HG02798 (cell line): ENCODE results near the gene STAMBPL1.

Experiments used
- ATAC-seq: cut with Tn5 transposase; IDR thresholded peaks from one replicate; pipeline ENCODE4 v1.9.1; 2021; ENCODE audit warnings: mild to moderate bottlenecking; ENCODE audit not compliant: unreplicated experiment, poor library complexity

STAMBPL1 gene

GRCh38 chr10:88889559-88890337 is 9.7 kb downstream of the STAMBPL1 start:
- ATAC-seq: peak; percentile 71

DNA sequence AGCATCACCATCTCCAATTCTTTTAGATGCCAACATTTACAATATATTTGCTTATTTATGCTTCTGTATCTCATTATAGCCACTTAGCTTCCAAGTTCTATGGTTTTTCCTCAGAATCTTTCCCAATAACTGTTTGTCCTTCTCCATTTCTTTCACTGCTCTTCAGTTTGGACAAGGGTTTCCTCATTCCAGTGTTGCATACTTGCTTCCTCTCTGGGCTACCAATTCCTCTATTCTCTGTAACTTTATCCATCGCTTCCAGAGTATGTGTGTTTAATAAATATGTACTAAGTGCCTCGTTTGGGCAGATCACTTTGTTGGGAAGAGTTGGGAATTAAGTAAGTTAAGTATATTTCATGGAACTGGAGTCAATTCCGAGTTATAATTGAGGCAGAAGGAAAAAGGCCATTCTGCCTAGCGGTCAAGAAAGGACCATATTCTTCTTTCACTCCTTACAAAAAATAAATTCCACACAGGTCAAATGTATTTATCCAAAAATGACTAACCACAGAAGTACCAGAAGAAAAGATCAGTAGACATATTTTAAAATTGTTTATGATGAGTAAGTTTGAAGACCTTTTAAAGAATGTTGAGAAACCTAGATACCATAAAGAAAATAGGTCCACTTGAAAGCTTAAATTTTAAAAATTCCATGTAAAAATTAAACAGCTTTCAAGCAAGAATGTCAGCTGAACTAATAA is 10.8 kb downstream of the STAMBPL1 start:
- ATAC-seq: no peak

- no peak for ATAC-seq
Measured at GRCh38 chr10:88892222-88892967, 12.3 kb downstream of the STAMBPL1 start.

DNA sequence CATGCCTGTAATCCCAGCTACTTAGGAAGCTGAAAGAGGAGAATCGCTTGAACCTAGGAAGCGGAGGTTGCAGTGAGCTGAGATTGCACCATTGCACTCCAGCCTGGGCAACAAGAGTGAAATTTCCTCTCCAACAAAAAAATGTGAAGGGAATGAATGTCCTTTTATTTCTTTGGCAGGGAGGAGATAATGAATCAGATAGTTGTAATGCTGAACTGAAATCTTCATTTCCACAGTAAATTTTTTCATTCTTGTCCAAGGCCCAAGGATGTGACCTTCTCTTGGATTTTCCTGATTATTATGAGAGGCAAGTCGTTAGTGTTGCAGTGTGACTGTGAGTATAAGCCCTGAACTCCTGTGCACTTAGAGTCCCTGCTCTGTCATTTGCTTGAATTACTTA is 13.6 kb downstream of the STAMBPL1 start:
- no peak for ATAC-seq

DNA sequence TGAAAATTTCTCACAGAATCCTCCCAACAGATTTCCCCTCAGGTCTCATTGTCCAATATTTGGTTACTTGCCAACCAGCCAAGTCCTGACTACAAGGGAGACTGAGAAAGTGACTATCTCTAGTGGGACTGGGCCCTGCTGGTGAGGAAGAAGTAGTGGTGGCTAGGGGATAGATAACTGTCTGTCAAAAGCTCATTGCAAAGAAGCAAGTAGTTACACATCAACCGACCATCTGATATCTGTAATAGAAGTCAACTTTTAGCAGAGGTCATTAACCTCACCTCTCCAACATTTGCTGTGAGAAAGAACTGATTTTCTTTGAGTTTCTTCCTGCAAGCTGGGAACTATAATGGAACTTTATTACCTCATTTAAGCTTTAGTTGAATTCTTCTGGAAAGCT is 15.2 kb downstream of the STAMBPL1 start:
- no peak for ATAC-seq

GRCh38 chr10:88896372-88896993 is 16.4 kb downstream of the STAMBPL1 start:
- no peak for ATAC-seq

DNA sequence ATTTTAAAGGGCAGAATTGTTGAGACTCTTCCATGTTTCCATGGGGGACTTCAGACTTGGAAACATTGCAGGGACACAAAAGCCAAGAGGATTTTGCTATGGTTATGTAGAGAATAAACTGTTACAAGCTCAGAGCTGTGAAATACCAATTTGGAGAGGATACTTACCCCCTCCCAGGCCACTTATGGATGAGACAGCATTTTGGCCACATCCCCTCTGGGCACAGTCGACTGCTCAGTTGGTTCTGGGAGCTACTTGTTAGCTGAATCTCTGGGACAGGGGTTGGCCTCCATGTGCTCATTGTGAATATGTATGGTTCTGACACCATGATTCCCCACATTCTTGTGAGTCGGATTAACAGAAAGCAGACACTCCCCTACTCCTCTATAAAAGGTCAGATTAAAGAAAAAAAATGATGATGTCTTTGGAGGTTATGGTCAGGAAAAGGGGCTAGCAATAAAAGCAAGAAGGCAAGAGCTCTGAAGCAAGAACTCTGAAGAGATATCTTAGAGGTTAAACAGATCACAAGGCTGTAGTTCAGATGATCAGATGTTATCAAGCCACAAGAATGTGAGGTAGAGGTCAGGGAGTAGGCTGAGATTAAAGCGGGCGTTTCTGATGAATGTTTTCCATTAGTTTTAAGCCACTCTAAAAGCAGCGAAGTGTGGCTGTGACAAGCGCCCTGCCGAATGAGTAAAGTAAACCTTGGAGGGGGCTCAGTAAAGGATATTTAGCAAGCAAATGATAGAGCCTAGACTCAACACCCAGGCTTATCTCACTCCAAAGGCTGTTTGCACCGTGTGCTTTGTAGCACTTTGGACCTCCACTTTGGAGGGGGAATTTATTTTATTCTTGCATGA is 17.2 kb downstream of the STAMBPL1 start:
- no peak for ATAC-seq

- ATAC-seq: no peak
Measured at GRCh38 chr10:88898727-88899126, 18.7 kb downstream of the STAMBPL1 start.

- ATAC-seq: no peak
Measured at GRCh38 chr10:88899886-88900285, 19.8 kb downstream of the STAMBPL1 start.

GRCh38 chr10:88901206-88901983 is 21.4 kb downstream of the STAMBPL1 start:
- peak; percentile 80 for ATAC-seq

- ATAC-seq: peak; percentile 37
Measured at GRCh38 chr10:88901984-88902789, 22.1 kb downstream of the STAMBPL1 start.

DNA sequence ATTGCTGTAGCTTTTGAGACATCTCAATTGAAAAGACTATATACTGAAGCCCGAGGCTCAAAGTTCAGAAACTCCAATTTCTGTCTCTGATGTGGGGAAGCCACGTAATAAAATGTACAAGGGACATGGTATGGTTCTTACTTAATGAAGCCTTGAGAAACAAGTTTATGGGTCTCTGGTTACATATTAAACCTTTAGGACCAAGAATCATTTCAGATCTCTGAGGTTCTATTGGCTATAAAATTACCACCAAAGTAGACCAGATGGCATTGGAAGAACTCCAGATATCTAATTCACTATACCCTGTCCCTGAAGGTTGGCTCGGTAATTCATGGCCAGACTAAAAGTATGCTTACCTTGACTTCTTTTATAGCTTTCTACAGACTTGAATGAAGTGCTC is 23.7 kb downstream of the STAMBPL1 start:
- ATAC-seq: no peak

GRCh38 chr10:88906921-88907320 is 26.9 kb downstream of the STAMBPL1 start:
- no peak for ATAC-seq

GRCh38 chr10:88908194-88908593 is 28.1 kb downstream of the STAMBPL1 start:
- no peak for ATAC-seq

DNA sequence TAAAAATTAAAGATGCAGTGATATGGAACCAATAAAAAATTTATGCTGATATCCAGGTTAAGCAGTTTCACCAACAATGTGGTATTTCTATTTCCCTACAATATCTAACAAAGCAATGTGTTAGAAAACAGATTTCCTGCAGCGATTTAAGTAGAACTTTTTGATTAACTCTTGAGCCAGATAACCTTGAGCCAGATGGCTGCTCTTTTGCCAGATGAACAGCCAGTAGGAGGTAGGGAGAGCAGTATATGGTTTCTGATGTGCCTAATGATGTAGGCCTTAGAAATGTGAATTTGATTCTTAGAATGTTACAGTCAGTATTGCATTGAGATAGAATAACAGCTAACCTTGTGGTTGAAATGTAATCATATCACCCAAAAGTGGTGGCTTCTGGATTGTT is 31.1 kb downstream of the STAMBPL1 start:
- ATAC-seq: no peak

DNA sequence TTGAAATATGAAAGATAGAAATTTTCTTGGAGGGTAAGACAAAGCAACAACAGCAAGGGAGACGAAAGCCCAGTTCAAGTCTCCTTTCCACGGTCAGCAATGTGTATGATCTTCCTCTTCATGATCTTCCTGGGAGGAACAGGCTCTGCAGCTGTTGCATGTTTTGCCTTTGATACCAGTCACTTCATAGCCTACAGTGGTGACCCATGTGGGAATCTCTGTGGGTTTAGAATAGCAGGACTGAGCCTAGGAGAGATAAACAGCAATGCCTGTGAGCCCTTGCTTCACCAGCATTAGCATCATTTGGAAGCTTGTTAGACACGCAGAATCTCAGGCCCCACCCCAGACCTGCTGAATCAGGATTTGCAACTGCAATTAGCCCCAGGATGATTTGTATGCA is 31.8 kb downstream of the STAMBPL1 start:
- ATAC-seq: no peak

DNA sequence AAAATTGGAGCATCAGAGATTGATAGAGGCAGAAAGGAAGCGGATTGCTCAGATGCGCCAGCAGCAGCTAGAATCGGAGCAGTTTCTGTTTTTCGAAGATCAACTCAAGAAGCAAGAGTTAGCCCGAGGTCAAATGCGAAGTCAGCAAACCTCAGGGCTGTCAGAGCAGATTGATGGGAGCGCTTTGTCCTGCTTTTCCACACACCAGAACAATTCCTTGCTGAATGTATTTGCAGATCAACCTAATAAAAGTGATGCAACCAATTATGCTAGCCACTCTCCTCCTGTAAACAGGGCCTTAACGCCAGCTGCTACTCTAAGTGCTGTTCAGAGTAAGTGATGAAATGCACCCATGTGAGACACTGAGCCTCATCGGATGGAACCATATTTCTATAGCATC is 33.1 kb downstream of the STAMBPL1 start:
- no peak for ATAC-seq

DNA sequence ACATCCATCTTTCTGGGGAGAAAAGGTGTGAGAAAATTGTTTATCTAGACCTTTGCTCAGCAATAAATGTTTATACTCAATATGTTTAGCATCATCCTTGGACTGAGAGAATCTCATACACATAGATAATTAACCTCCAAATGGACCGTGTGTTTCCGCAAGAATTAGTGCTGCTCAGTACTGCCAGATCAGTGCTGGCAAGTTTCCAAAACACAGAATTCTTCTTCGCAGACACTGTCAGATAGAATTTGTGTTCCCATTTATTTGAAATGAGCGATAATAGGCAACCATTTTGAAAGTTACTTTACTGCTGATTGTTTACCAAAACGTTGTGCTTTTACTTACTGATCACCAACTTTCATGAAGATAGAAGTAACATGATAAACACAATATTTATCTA is 33.7 kb downstream of the STAMBPL1 start:
- no peak for ATAC-seq
